GM18507 (cell line): ENCODE results near the gene HS3ST6.
"Not testable (repeated sequence)": the region's sequence is repeated elsewhere in the genome, so short reads cannot be mapped to it uniquely, and the experiment has no call there.

ENCODE experiments used
- DNase-seq: peaks from one replicate; pipeline ENCODE4 v3.0.0; 2011; ENCODE audit warnings: low read depth; ENCODE audit not compliant: insufficient read length; ENCODE audit errors: extremely low spot score
- FAIRE-seq: peaks from 2 replicates; lab custom pipeline; 2011; peaks lifted over from hg19 to GRCh38; lab: Jason Lieb, UNC

HS3ST6 gene

GRCh38 chr16:1930338-1930720 lies 12.1 kb upstream of the HS3ST6 start:
- FAIRE-seq: no peak
- DNase-seq: no peak

- DNase-seq: peak; percentile 99
These were observed 11.5 kb upstream of the HS3ST6 start for GRCh38 chr16:1929578-1930337.

GRCh38 chr16:1929105-1929504 lies 10.9 kb upstream of the HS3ST6 start:
- FAIRE-seq: no peak
- no peak for DNase-seq

More at GRCh38 chr16:1929578-1930337, 11.5 kb upstream of the HS3ST6 start:
- peak; percentile 93 for FAIRE-seq

- no peak for FAIRE-seq
- DNase-seq: no peak
These were observed 8.1 kb upstream of the HS3ST6 start for GRCh38 chr16:1926271-1926670.

- DNase-seq (no peak), FAIRE-seq (no peak)
These were observed 5.9 kb upstream of the HS3ST6 start for GRCh38 chr16:1924095-1924494.

GRCh38 chr16:1923299-1924034 lies 5.3 kb upstream of the HS3ST6 start:
- DNase-seq (no peak), FAIRE-seq (no peak)

GRCh38 chr16:1922357-1922756 lies 4.1 kb upstream of the HS3ST6 start:
- FAIRE-seq (no peak), DNase-seq (no peak)

- FAIRE-seq: no peak
- no peak for DNase-seq
These were observed 2.5 kb upstream of the HS3ST6 start for GRCh38 chr16:1920727-1921171.

GRCh38 chr16:1920122-1920521 lies 1.9 kb upstream of the HS3ST6 start:
- not testable (repeated sequence) for FAIRE-seq, DNase-seq

GRCh38 chr16:1919327-1919998 lies 1.2 kb upstream of the HS3ST6 start:
- no peak for FAIRE-seq
- DNase-seq: no peak

GRCh38 chr16:1917665-1918350 lies 407 bp downstream of the HS3ST6 start:
- DNase-seq: no peak
- FAIRE-seq: no peak

GRCh38 chr16:1917056-1917664 lies 1.1 kb downstream of the HS3ST6 start:
- FAIRE-seq (no peak), DNase-seq (no peak)

GRCh38 chr16:1916640-1916990 lies 1.6 kb downstream of the HS3ST6 start:
- DNase-seq (no peak), FAIRE-seq (no peak)

- FAIRE-seq: no peak
- DNase-seq: no peak
These were observed 2.2 kb downstream of the HS3ST6 start for GRCh38 chr16:1915732-1916639.

- FAIRE-seq (no peak), DNase-seq (no peak)
These were observed 3.2 kb downstream of the HS3ST6 start for GRCh38 chr16:1914988-1915387.

- FAIRE-seq (no peak), DNase-seq (no peak)
These were observed 4.1 kb downstream of the HS3ST6 start for GRCh38 chr16:1914084-1914608.

- DNase-seq (no peak), FAIRE-seq (no peak)
These were observed 4.7 kb downstream of the HS3ST6 start for GRCh38 chr16:1913327-1914083.

GRCh38 chr16:1912215-1912543 lies 6.0 kb downstream of the HS3ST6 start:
- FAIRE-seq (no peak), DNase-seq (no peak)
